ENCODE data around the gene NPTX1. TPM values are rescaled to one million over a fixed set of nuclear protein-coding genes. Genes with fewer than 3 reads are reported as not detected.

The NPTX1 gene
- total and polyA plus RNA-seq, 4 donors, result under 0.01 TPM; not detected in 3

- Histone ChIP-seq H3K4me3 (ENCODE audit: low read depth in 1 of 3, low read length in 3 of 3) (no peak overlapping the region), H3K27me3 (ENCODE audit: control insufficient read depth in 4 of 4, insufficient read depth in 4 of 4, low read length in 3 of 4) (no peaks in the 10 kb centered on the region), H3K4me1 (ENCODE audit: control insufficient read depth in 4 of 4, insufficient read depth in 4 of 4, low read length in 3 of 4) (no peaks in the 10 kb centered on the region), H3K27ac (ENCODE audit: low read depth in 1 of 2, low read length in 2 of 2) (no peak overlapping the region), H3K36me3 (ENCODE audit: control insufficient read depth in 4 of 4, insufficient read depth in 3 of 4, low read depth in 1 of 4, low read length in 3 of 4) (peaks cover 0 to 4% (median 0%) of the 10 kb centered on the region in 4 donors), H3K9me3 (ENCODE audit: control insufficient read depth in 4 of 4, low read length in 3 of 4) (no peaks in the 10 kb centered on the region), H3K9ac (ENCODE audit: low read depth in 1 of 2, low read length in 2 of 2) (no peak overlapping the region)
- no peak for DNase-seq (ENCODE audit: low spot score)
- 86% methylated on average over 15 of the region's 15 CpGs for whole genome bisulfite sequencing
- TF ChIP-seq JUND (IDR thresholded peaks at IDR 0.05), result no peak
- no peak for TF ChIP-seq FOXA2 (IDR thresholded peaks at IDR 0.05)
- no peak for TF ChIP-seq YY1 (IDR thresholded peaks at IDR 0.05)
- no peak for TF ChIP-seq MAX (IDR thresholded peaks at IDR 0.05)
- no peak for TF ChIP-seq ATF3 (IDR thresholded peaks at IDR 0.05)
Measured at GRCh38 chr17:80432350-80432955, 44.0 kb downstream of the NPTX1 start.

- no peaks in the 10 kb centered on the region for H3K27me3 ChIP-seq (ENCODE audit: control insufficient read depth in 4 of 4, insufficient read depth in 4 of 4, low read length in 3 of 4)
- 93% methylated on average over 29 of the region's 29 CpGs for WGBS
- H3K4me1 ChIP-seq (ENCODE audit: control insufficient read depth in 4 of 4, insufficient read depth in 4 of 4, low read length in 3 of 4), result peaks cover 0 to 3% (median under 1%) of the 10 kb centered on the region in 4 donors
- no peak overlapping the region for H3K4me3 ChIP-seq (ENCODE audit: low read depth in 1 of 3, low read length in 3 of 3)
- TF ChIP-seq JUND (IDR thresholded peaks at IDR 0.05) (no peak), CTCF (IDR thresholded peaks at IDR 0.05; ENCODE audit: low read depth, low read length, missing input control) (no peak), MAX (IDR thresholded peaks at IDR 0.05) (no peak), REST (IDR thresholded peaks at IDR 0.05) (no peak), RXRA (IDR thresholded peaks at IDR 0.05) (no peak), ZBTB33 (IDR thresholded peaks at IDR 0.05) (no peak), HNF4G (IDR thresholded peaks at IDR 0.05) (no peak), ATF3 (IDR thresholded peaks at IDR 0.05) (no peak), GABPA (IDR thresholded peaks at IDR 0.05 in 1 of 2, conservative IDR thresholded peaks at IDR 0.05 in 1 of 2) (no peak), NR2F2 (IDR thresholded peaks at IDR 0.05) (no peak), TAF1 (conservative IDR thresholded peaks at IDR 0.05) (no peak), FOXA1 (IDR thresholded peaks at IDR 0.05) (no peak), FOXA2 (IDR thresholded peaks at IDR 0.05) (no peak), EGR1 (IDR thresholded peaks at IDR 0.05; ENCODE audit: low read depth in 2 of 2) (no peak), YY1 (IDR thresholded peaks at IDR 0.05) (no peak), HNF4A (conservative IDR thresholded peaks at IDR 0.05) (no peak), RAD21 (IDR thresholded peaks at IDR 0.05) (no peak), SP1 (IDR thresholded peaks at IDR 0.05) (no peak)
- H3K9me3 ChIP-seq (ENCODE audit: control insufficient read depth in 4 of 4, low read length in 3 of 4), result no peaks in the 10 kb centered on the region
- H3K9ac ChIP-seq (ENCODE audit: low read depth in 1 of 2, low read length in 2 of 2), result no peak overlapping the region
- H3K27ac ChIP-seq (ENCODE audit: low read depth in 1 of 2, low read length in 2 of 2), result no peak overlapping the region
- no peak for DNase-seq (ENCODE audit: low spot score)
- peaks cover 0 to 2% (median 0%) of the 10 kb centered on the region in 4 donors for H3K36me3 ChIP-seq (ENCODE audit: control insufficient read depth in 4 of 4, insufficient read depth in 3 of 4, low read depth in 1 of 4, low read length in 3 of 4)
Measured at GRCh38 chr17:80431246-80432195, 44.9 kb downstream of the NPTX1 start.
